HG03457 (cell line): ENCODE measurements around the gene SLC66A2.
"Not testable (repeated sequence)": the region's sequence is repeated elsewhere in the genome, so short reads cannot be mapped to it uniquely, and the experiment has no call there.

ENCODE experiments used
- ATAC-seq: cut with Tn5 transposase; IDR thresholded peaks from one replicate; pipeline ENCODE4 v1.9.1; 2021; ENCODE audit warnings: moderate number of reproducible peaks; ENCODE audit not compliant: unreplicated experiment

The SLC66A2 gene

DNA sequence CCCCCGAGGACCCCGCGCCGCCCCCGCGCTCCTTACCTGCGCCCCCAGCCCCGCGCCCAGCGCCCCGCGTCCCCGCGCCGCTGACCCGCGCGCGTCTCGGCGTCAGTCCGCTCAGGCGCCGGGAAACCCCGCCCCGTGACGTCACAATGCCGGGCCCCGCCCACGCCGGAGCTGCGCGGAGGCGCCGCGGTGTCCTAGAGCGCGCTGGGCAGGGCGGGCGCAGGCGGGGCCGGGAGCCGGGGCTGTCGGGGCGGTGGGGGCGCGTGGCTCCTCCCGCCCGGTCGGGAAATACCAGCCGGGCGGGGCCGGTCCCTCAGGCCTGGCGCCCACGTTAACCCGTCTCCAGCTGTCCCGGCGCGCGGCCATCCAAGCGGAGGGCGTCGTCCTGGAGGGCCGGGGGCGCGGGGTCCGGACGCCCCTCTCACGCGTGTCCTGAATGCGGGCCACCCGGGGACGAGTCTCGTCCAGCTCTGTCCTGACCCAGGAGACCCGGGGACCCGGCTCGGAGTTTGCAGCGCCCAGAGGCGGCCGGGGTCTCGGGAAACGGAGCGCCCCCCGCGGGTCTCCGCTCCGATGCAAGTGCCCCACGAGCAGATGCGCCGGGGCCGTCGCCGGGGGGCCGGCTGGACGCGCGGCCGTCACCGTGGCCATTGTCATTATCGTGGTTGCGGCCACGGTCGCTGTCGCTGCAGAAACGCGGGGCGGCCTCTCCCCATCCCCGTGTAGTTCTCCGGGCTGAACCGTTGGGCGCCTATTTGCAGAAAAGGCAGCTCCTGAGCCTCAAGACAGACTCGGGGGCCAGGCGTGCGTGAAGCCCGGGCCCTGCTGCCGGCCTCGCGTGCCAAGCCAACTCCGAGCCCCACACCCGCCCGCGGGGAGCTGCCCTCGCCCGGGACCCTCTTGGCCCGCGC, at the start of gene SLC66A2:
Gene SLC66A2, minus strand, starts transcription at position 109 of the 911 bp plus-strand sequence. CDS start 727 bp downstream, outside the sequence.
- peak; percentile 67 for ATAC-seq

DNA sequence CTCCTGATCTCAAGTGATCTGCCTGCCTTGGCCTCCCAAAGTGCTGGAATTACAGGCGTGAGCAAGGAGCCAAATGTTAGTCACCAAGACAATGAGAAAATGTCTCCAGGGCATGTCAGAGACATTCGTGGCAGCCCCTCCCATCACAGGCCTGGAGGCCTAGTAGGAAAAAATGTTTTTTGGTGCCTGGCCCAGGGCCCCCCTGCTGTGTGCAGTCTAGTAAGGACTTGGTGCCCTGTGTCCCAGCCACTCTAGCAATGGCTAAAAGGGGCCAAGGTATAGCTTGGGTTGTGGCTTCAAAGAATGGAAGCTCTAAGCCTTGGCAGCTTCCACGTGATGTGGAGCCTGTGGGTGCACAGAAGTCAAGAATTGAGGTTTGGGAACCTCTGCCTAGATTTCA, 49.4 kb upstream of the SLC66A2 start:
- ATAC-seq = no peak

DNA sequence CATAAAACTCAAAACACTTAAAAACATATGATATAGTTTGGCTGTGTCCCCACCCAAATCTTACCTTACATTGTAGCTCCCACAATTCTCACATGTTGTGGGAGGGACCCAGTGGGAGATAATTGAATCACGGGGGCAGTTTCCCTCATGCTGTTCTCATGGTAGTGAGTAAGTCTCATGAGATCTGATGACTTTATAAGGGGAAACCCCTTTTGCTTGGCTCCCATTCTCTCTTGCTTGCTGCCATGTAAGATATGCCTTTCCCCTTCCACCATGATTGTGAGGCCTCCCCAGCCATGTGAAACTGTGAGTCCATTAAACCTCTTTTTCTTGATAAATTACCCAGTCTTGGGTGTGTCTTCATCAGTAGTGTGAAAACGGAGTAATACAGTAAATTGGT, 48.2 kb upstream of the SLC66A2 start:
- ATAC-seq = not testable (repeated sequence)

DNA sequence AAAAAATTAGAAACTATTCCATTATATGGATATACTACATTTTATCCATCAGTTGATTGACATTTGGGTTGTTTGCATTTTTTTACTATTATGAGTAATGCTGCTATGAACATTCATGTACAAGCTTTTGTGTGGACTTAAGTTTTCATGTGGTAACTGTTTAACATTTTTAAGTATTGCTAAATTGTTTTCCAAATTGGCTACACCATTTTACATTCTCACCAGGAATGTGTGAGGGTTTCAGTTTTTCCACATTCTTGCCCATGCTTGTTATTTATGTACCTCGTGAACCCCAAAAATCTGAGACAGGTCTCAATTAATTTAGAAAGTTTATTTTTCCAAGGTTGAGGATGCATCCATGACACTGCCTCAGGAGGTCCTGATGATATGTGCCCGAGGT, 40.0 kb upstream of the SLC66A2 start:
- ATAC-seq = no peak

DNA sequence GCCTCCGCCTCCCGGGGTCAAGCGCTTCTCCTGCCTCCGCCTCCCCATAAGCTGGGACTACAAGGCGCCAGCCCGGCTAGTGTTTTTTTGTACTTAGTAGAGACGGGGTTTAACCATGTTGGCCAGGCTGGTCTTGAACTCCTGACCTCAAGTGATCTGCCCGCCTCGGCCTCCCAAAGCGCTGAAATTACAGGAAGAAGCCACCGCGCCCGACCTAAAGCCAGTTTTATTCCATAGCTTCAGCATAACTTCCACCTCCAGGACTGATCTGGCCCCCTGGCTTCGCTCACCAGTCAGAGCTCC, 37.7 kb upstream of the SLC66A2 start:
- no peak for ATAC-seq

DNA sequence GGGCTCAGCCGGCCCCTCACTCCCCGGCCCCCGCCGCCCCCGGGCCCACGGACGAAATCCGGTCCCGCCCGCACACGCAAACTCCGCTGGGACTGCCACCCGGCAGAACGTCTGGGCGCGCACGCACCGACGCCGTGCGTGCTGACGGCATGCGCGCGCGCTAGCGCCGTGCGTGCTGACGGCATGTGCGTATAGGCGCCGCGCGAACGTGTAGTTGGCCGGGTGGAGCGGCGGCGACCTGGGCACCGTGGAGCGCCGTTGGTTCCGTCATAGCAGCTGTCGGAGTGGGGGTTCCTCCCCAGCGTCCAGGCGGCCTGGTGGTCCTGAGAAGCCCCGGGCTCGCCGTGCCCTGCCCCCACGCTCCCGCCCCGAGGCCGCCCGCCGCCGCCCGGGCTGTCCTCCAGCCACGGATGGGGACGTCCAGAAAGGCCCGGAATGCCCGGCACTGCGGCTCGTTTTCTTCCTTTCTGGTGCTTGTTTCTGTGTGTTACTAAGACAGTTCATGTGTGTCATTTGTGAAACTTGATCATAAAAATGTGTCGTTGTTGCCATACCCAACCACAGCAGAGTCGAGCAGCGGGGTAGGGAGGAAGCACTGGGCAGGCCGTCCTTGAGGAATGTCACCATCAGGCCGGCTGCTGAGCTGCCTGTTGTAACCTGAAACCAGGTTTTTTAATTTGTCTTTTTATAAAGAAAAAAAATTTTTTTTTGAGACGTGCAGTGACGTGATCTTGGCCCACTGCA, 37.2 kb upstream of the SLC66A2 start, which contains the start of gene TXNL4A:
Gene TXNL4A, minus strand, starts transcription at position 113 of the 744 bp plus-strand sequence. CDS start 171 bp downstream, outside the sequence.
- peak; percentile 97 for ATAC-seq

DNA sequence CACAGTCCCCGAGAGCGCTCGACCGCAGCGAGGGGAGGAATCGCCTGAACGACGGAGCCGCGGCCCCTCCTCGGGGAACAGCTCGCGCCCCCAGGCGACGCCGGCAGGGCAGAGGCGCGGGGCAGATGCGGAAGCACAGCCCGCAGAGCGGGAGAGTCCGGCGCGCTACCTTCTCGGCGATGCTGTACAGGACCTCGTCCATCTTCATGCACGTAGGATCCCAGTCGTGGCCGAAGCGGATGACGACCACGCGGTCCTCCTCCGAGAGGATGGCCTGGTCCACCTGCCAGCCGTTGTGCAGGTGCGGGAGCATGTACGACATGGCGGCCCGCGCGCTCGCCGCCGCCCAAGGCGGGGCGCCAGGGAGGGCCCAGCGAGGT, 36.6 kb upstream of the SLC66A2 start:
- peak; percentile 42 for ATAC-seq

DNA sequence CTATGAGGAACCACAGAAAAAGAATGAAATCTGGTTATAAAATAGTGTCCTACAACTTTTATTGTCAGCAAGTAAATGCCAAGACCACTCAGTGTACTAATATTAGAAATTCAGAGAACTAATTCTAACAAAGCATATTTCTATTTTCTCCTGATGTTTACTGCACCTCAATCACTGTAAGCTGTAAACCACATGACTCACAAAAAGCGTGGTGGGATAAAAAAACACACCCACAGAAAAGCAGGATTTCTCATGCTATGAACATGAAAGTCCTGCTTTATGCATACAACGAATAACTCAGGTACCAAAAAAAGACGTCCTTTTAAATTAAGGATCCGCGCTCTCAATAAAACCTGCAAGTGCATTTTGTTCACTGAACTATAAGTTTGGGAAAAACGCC, 36.1 kb upstream of the SLC66A2 start:
- ATAC-seq = no peak

DNA sequence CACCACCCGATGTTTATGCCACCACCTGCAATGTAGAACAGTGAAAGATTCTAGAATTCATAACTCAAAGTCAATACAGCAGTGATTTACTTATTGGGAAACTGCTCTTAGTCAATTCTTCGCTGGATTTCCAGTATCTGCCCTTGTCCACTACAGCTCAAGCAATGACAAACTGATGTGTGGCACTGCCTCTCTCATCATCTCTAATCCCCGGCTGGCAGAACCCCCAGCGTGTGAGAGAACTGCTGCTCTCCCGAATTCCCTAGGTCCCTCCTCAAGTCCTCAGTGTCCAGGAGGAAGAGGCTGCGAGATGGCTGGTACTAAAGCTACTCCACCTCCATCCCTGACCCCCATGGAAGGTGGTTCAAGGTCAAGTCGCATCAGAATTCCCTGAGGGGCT, 35.3 kb upstream of the SLC66A2 start:
- no peak for ATAC-seq

DNA sequence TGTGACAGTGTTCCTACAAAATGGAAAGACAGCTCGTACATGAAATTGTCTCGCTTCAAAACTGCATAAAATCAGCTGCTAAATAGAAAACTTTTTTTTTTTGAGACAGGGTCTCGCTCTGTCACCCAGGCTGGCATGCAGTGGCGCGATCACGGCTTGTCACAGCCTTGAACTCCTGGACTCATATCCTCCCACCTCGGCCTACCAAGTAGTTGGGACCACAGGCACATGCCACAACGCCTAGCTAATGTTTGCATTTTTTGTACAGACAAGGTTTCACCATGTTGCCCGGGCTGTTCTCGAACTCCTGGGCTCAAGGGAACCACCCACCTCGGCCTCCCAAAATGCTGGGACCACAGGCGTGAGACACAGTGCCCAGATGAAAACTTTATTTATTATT, 33.7 kb upstream of the SLC66A2 start:
- ATAC-seq = no peak

DNA sequence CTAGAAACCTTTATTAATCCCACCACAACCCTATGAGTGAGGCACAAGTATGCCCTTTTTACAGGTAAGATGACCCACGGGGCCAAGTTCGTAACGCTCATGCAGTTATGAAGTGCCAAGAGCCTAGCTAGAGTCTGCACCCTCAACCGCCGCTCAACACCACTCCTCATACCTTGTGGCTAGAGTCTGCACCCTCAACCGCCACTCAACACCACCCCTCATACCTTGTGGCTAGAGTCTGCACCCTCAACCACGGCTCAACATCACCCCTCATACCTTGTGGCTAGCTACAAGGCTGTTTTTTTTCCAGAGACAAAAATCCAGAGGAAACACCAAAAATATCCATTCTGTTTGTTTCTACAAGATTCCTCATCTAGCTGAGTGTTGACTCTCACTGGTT, 32.3 kb upstream of the SLC66A2 start:
- no peak for ATAC-seq

DNA sequence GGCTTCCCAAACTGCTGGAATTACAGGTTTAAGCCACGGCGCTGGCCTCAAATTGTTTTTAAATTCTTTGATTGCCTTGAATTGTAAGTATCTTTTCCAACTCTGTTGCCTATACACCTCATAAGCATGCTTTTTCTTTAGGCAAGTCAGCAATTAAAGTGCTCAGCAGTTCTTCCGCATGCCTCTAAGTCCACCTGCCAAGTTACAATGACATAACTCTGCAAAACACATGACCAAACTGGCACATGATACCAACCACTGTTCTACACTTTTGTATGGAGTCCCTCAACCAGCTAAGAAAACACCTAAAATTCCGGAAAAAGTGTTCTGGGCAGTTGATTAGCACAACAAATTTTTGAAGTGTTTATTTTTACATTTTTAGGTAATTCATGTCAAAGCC, 31.8 kb upstream of the SLC66A2 start:
- no peak for ATAC-seq

DNA sequence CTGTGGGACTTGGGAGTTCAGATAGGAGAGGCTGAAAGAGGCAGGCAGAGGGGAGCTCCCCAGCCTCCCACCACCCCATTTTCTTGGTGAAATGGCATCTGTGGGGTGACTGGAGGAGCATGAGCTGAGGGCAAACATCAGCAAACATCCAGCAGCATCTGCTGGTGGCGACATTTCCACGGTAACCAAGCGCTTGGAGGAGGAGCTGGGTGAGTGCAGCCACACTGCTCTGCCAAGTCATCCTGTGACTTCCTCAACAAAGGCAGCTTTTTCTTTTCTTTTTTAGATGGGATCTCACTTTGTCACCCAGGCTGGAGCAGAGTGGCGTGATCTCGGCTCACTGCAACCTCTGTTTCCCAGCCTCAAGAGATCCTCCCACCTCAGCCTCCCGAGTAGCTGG, 31.3 kb upstream of the SLC66A2 start:
- no peak for ATAC-seq

DNA sequence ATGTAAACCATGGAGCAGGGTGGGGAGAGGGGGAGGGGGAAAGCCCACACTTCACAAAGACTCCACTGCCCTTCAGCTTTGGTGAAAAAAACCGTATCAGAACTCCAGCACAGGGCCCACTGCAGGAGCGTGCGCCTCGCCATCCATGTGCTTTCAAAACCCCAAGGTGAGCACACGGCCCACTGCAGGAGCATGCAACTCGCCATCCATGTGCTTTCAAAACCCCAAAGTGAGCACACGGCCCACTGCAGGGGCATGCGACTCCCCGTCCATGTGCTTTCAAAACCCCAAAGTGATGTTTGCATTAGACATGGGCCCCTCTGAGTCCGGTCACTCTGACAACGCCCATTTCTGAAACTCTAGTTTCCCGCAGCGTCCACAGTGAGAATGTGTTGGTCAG, 29.1 kb upstream of the SLC66A2 start:
- ATAC-seq = no peak

DNA sequence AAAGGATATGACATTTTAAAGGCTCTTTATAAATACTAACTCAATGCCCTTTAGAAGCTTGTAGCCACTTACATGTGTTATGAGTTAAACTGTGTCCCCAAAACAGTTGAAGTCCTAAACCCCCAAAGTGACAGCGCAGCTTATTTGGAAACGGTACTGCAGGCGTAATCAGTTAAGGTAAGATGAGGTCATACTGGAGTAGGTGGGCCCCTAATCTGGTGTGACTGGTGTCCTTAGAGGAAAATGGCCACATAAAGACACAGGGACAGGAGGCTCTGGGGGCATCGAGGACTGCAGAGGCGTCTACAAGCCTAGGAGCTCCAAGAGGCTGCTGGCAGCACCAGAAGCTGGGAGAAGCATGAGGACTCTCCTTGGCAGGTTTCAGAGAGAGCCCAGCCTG, 28.4 kb upstream of the SLC66A2 start:
- ATAC-seq = no peak

DNA sequence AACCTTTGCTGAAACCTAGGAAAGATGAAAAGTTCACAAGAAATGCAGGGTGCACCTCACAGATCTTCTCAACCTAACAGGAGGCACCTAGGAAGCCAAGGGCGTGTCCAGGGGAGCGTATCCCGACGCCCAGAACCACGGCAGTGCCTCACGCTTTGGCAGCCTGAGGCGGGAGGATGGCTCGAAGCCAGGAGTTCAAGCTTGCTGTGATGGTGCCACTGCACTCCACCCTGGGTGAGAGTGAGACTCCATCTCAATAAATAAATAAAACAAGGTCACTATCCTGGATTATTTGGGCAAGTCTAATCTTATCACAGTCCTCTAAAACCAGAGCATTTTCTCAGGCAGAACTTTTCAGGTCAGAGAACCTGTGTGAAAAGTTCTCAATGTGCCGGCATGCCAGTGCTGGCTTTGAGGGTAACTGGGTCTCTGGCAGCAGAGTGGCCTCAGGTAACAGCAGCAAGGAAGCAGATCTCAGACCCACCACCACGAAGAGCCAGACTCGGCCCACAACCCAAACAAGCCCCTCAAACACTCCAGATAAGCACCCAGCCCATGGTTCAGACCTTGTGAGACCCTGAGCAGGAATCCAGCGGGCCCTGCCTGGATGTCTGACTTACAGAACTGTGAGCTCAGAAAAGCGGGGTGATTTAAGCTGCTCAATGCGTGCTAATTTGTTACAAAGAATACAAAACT, 24.7 kb upstream of the SLC66A2 start:
- ATAC-seq = no peak

DNA sequence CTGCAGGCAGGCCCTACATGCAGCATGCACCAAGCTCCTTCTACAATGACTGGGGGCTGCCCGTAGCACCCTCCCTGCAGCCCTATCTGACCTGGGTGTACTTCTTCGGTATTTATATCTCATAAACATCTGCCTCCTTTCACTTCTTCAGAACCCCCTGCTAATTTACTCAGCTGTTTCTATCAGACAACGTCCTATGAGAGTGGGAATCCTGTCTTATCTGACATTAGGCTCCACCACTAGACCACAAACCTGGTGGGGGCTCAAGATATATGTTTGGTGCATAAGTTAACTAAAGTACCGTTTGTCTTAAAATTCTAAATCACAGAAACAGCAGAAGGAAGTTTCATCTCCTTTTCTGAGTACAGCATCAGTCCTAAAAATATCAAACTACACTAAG, 23.6 kb upstream of the SLC66A2 start:
- no peak for ATAC-seq

DNA sequence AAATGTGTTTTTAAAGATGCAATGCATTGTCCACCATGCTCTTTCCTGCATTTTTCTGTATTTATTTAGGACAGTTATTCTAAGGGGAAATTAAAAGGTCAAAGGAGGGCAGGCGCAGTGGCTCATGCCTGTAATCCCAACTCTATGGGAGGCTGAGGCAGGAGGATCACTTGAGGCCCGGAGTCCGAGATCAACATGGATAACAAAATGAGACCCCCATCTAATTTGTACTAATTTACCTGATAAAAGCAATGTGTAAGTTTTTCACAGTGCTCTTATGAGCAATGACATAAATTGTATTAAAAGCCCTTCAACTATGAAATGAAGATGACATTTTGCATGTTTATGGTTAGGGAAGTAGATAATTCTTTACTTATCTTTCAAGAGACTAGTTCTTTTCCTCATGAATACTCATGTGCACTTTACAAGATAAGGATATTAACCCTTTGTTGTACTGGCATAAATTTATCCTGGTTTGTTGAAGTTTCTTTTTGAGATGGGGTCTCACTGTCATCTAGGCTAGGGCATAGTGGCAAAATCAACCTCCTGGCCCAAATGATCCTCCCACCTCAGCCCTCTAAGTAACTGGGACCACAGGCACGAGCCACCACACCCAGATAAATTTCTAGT, 22.7 kb upstream of the SLC66A2 start:
- no peak for ATAC-seq

DNA sequence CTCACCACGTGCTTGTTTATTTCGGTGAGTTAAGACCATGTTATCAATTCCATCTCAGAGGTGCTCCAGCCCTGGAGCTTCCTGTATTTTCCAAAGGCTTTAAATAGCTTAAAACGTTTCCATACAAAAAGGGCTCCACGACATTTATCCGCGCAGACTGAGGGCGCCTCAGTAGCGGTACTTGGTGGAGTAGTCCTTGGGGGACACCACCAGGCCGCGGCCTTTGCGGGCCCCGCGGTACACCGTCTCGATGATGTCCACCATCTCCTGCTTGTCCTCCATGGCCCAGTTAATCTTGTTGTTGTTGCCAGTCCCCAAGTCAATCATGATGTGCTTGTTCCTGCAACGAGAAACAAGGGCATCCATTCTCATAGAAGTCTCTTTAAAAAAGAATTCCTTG, 22.1 kb upstream of the SLC66A2 start:
- no peak for ATAC-seq

DNA sequence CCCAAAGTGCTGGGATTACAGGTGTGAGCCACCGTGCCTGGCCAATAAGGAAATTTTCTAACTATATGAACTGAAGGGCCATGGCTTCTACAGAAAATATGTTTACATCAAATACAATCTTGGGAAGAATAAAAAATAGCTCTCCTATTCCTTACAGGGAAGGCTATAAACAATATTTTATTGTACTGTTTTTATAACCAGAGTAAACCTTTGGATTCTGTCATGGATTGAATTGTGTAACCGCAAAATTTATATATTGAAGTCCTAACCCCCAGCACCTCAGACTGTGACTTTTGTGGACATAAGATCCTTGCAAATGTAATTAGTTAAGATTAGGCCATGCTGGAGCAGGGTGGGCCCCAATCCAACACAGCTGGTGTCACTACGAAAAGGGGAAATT, 21.3 kb upstream of the SLC66A2 start:
- ATAC-seq = no peak

DNA sequence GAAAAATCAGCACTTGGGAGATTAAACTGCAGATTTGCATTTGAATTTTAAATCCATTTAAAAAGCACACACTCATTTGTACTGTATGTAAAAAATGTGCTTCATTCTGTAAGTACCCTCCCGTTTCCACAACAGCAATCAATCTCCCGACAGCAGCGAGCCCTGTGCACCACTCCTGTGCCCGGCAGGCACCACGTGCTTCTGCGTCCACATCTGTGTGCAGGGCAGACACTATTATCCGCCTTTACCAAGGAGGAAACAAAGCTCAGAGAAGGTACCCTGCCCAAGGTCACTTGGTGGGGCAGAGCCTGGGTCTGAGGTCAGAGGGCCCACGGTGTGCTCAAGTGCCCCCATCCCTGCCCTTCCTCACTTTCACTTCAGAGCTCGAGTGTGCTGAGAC, 20.5 kb upstream of the SLC66A2 start:
- ATAC-seq = no peak
